H1 (cell line): ENCODE results near the gene DACH2. TPM values are rescaled to one million over a fixed set of nuclear protein-coding genes. Genes with fewer than 3 reads are reported as not detected.

Source experiments
- ASH2L ChIP-seq: fragments of 200-600, 300-600 bp; sonication (generic); IDR thresholded peaks from one replicate; pipeline ENCODE4 v1.7.1; 2017; ENCODE audit warnings: low read length
- ATF2 ChIP-seq: IDR thresholded peaks from 2 replicates; pipeline ENCODE4 v1.6.1; 2012; ENCODE audit warnings: low read length, inconsistent platforms
- CHD1 ChIP-seq: IDR thresholded peaks from 2 replicates; pipeline ENCODE4 v1.6.1; 2012; ENCODE audit warnings: low read depth, low read length, improper control_type of control experiment
- JUND ChIP-seq: IDR thresholded peaks from 2 replicates; pipeline ENCODE4 v1.6.1; 2011; ENCODE audit warnings: mild to moderate bottlenecking, improper control_type of control experiment, low read length
- RBBP5 ChIP-seq: IDR thresholded peaks from 2 replicates; pipeline ENCODE4 v1.7.1; 2012; ENCODE audit warnings: low read depth, mild to moderate bottlenecking, inconsistent platforms, low read length, moderate library complexity, borderline replicate concordance
- SP4 ChIP-seq: IDR thresholded peaks from 2 replicates; pipeline ENCODE4 v1.6.1; 2012; ENCODE audit warnings: low read length, inconsistent platforms
- SRF ChIP-seq: IDR thresholded peaks from 2 replicates; pipeline ENCODE4 v1.6.1; 2011; ENCODE audit warnings: mild to moderate bottlenecking, low read depth, low read length, moderate library complexity
- TAF7 ChIP-seq: optimal IDR thresholded peaks from 2 replicates; pipeline ENCODE3; 2011; ENCODE audit warnings: low read depth, mild to moderate bottlenecking, inconsistent platforms, low read length, moderate library complexity, borderline replicate concordance
- polyA plus RNA-seq, 7 experiments: library from polyadenylated mRNA; depleted of rRNA in 3 of 7; stranded (reverse) in 5 of 7; unstranded in 2 of 7; fragments of >200 nt in 5 of 7; fragments of 200-250 nt in 2 of 7; gene quantifications; 1 replicate in 5 of 7; 2 replicates in 1 of 7; 4 replicates in 1 of 7; pipeline versions ENCODE4 v1.2.1 to v1.2.3, GENCODE V29; 2011 to 2013; ENCODE audit warnings: missing spikeins in 2 of 7, mixed read lengths in 2 of 7
- total RNA-seq: library from RNA; stranded (reverse); fragmentation: NEBNext Ultra II Directional; extraction: Animal tissue kit (Norgen Biotek cat#: 25700); gene quantifications from 2 replicates; pipeline ENCODE4 v1.2.1, GENCODE V29; 2021

DACH2 gene
- total and polyA plus RNA-seq, 2 of the 8 experiments (the other 6 are each of a cell fraction or from before 2014, with no cell fraction given), result 1.0 to 1.8 TPM

- TF ChIP-seq ATF2 (no peak), SRF (no peak), CHD1 (no peak), TAF7 (no peak), RBBP5 (no peak), JUND (no peak), ASH2L (no peak), SP4 (no peak)
- TF ChIP-seq, all 59 proteins: peak for 0
These were observed 576.0 kb downstream of the DACH2 start (continued) for GRCh38 chrX:86724277-86724676.
